IPS DF 4.7 (cell line): ENCODE results near the gene BANP.
"Not testable (repeated sequence)": the region's sequence is repeated elsewhere in the genome, so short reads cannot be mapped to it uniquely, and the experiment has no call there.

Source experiments
- DNase-seq: peaks from one replicate; pipeline ENCODE4 v3.0.0-alpha.2; 2013; ENCODE audit warnings: low spot score; ENCODE audit errors: extremely low read depth

BANP gene

DNA sequence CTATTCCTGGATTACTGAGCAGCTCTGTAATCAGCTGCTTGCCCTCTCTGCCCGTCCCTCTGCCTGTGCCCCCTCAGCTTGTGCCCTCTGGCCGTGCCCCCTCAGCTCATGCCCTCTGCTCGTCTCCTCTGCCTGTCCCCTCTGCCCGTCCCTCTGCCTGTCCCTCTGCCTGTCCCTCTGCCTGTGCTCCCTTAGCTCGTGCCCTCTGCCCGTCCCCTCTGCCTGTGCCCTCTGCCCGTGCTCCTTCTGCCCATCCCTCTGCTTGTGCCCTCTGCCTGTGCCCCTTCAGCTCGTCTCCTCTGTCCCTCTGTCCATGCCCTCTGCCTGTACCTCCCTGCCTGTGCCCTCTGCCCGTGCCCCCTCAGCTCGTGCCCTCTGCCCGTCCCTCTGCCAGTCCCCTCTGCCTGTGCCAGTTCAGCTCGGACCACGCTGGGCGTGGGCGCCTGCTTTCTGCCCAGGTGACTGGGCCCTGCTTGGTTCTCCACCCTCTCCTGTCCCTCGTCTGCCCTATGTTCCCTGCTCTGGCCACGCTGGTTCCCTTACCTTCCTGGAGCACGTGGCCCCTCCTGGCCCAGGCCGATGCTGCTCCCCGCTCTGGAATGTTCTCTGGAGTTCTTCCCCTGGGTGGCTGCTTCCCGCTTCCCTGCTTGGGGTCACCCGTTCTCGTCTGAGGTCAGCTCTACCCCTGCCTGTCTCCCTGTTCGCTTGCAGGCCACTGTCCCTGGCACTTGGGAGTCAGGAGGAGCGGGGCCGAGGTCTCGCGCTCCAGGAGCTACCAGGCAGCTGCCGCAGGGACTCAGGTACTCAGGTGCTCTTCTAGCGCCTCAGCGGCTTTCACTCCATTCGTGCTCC lies 63.9 kb downstream of the BANP start:
- DNase-seq = no peak

DNA sequence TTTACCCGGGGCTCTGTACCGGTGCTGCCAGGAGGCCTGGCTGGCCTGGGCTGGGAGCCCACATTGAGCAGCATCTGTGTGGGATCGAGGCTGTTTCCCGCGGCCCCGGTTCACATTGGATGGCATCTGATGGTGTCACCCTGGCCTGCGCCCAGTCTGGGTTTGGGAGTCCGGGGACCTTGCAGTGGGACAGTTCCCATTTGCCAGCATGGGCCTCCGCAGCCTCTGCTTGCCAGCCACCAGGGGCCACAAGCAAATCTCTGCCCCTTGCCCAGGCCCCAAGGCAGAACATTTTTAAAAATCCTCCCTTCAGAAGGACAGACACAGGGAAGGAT lies 64.5 kb downstream of the BANP start:
- DNase-seq = no peak

GRCh38 chr16:88016386-88016785 lies 65.2 kb downstream of the BANP start:
- not testable (repeated sequence) for DNase-seq

- no peak for DNase-seq
These were observed 65.7 kb downstream of the BANP start for GRCh38 chr16:88016964-88017363.

- DNase-seq = no peak
These were observed 66.4 kb downstream of the BANP start for GRCh38 chr16:88017587-88018101.

GRCh38 chr16:88018382-88018781 lies 67.1 kb downstream of the BANP start:
- DNase-seq = not testable (repeated sequence)

- DNase-seq = not testable (repeated sequence)
These were observed 68.0 kb downstream of the BANP start for GRCh38 chr16:88019041-88019820.

DNA sequence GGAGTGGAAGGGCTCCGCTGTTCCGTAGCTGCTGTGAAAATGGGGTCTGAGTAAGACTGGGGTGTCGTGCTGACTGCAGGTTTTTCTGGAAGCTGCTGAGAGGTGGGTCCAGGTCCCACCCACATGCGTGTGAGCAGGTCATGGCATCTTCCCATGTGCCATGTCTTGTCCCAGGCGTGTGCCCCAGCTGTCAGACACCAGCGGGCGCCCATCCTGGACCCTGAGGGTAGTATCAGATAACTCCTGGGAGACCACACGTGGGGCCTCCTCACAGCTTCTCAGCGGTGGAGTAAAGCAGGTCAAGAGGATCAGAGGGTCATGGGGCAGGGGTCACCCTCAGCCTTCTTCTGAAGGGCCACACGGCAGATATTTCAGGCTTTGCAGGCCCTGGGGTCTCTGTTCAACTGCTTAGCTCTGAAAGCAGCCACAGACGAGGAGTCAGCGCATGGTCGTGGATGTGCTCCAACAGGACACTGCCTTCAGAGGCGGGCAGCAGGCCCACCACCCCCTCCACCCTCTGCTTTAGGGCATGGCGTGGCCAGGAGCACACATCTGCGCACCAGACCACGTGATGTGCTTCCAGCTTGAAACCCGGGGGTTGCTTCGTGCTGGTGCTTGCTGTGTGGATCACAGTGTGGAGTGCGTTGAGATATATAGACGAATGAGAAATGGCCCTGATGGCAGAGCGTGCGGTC lies 68.7 kb downstream of the BANP start:
- DNase-seq = no peak

GRCh38 chr16:88020516-88020885 lies 69.3 kb downstream of the BANP start:
- no peak for DNase-seq

DNA sequence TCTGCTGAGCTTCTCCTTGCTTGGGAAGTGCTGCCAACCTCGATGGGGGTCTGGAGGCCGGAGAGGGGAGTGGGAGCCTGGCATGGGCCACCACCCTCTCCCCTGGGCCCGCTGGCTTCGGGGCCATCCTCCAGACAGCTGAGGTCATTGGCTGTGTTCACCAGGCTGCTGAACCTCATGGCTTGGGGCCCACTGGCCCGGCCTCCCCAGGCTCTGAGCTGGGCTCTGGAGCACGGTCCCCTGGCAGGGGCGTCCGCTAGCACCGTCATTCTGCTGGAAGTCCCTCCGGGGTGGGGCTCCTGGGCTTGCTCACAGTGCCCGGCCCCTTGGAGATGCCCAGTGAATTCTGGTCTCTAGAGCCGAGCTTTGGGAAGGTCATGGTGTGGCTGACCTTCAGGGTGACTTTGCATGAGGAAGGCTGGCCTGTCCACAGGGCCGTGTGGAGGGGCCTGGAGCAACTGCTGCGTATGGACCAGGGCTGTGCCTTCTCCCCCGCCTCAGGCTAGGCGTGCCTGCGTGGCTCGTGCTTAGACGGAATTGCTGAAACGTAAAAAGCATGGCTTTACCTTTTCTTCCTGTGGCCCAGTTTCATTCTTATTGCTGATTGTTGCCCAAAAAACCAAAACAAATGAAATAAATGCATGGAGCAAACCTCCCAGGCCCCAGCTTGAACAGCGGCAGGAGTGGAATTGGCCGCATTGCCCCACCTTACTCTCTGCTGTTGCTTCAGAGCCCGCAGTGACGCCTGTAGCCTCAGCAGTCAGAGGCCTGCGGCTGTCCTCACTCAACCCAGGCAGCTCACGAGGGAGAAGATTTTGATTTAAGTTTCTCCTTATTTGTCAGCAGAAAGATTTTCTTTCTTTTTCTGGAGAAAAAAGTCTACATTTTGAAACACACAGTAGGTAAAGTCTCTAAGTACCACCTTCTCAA lies 70.1 kb downstream of the BANP start:
- DNase-seq = not testable (repeated sequence)

GRCh38 chr16:88022076-88023042 lies 71.1 kb downstream of the BANP start:
- no peak for DNase-seq

DNA sequence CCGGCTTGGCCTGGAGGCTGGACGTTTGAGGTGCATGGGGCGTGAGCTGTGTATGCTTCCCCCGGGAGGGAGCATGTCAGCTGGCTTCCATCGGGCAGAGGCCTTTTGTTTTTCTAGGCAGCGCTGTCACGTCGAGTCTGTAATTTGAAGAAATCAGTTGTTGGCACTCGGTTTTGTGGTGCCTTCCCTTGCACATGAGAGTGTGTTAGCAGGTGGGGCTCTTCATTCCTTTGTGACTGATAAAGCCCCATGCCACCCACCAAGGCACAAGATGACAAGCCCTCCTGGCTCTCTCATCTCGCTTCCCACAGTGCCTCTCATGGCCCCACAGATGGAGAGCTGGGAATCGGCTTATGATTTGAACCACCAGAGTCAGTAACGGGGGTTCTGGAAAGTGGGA lies 72.1 kb downstream of the BANP start:
- no peak for DNase-seq

- no peak for DNase-seq
These were observed 72.6 kb downstream of the BANP start for GRCh38 chr16:88023786-88024185.

DNA sequence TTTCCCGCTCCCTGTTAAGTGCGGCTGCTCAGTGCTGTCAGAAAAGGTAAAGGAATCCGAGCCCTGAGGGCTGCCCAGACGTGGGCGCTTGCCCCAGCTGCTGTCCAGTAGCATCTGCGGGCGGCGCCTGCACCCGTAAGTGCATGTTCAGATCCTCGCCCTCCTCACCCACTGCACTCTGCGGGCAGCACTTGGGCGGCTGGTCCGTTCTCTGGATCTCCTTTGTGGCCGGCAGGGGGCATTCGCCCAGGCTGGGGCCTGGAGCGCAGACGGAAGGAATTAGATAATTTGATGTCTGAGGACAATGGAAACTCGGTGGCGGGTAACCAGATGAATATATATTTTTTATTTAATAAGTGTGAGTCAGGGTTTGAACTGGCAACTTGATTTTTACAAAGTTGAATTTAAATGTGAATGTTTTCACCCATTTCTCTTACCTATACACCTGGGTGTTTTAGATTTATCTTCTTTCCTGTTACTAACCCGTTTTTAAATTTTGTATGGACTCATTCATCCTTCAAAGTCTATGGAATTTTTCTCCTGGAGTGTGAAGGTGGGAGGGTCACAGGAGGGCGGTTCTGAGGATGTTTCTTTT lies 73.4 kb downstream of the BANP start:
- DNase-seq = not testable (repeated sequence)

GRCh38 chr16:88025086-88025492 lies 73.9 kb downstream of the BANP start:
- DNase-seq = not testable (repeated sequence)

GRCh38 chr16:88025828-88026555 lies 74.8 kb downstream of the BANP start:
- DNase-seq = not testable (repeated sequence)

DNA sequence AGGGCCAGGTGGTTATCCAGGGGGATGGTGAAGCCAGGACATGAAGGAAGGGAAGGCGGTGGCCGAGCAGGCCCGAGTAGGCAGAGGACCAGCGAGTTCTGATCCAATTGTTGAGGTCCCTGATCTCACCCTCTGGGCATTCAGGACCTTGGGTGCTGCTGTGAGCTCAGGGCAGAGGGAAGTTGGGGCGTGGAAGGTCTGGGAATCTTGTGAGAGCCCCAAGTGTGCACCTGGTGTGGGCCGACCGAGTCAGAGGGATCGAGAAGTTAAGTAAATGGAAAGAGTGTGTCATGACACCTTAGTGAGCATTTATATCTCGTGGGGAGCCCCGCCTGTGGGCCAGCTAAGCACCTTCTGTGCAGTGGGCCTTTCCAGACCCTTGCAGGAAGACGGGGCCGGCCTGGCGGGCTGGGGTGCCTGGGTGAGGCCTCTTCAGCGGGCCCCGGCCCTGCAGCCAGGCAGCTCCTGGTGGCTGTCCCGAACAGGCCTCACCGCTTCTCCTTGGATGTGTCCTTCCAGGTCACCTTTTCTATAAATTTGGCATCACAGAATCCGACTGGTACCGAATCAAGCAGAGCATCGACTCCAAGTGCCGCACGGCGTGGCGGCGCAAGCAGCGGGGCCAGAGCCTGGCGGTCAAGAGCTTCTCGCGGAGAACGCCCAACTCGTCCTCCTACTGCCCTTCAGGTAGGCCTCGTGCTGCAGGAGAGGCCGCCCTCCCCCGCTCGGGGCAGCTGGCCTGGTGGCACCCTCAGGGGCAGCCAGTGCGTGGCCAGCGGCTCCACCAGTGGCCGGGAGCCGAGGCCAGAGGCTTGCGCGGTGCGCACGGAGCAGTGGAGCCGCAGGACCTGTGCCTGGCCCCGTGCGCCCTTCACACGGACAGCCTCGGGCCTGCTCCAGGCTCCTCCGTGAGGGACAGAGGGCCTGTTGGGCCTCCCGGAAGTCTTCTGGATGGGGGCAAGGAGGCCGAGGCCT lies 76.0 kb downstream of the BANP start:
- no peak for DNase-seq
